BE2C (cell line): ENCODE results near the gene DNAJB7. TPM values are rescaled to one million over a fixed set of nuclear protein-coding genes. Genes with fewer than 3 reads are reported as not detected.
A peak's percentile ranks its signal among the peaks of the same experiment; 100 is the strongest.

Experiments
- DNase-seq: peaks from one replicate; pipeline ENCODE4 v3.0.0-alpha.2; 2020
- H3K27me3 ChIP-seq: fragments of 250-450 bp; sonication (Bioruptor Pico); 2 replicates; pipeline ENCODE4 v1.5.1; 2020; ENCODE audit warnings: mild to moderate bottlenecking
- H3K36me3 ChIP-seq: fragments of 250-450 bp; sonication (Bioruptor Pico); 2 replicates; pipeline ENCODE4 v1.5.1; 2020; ENCODE audit warnings: mild to moderate bottlenecking
- H3K4me1 ChIP-seq: fragments of 250-450 bp; sonication (Bioruptor Pico); 2 replicates; pipeline ENCODE4 v1.5.1; 2020
- H3K4me3 ChIP-seq: 2 replicates; pipeline ENCODE4 v1.5.1; 2011; ENCODE audit warnings: low read depth, low read length
- H3K9me3 ChIP-seq: fragments of 250-450 bp; sonication (Bioruptor Pico); 2 replicates; pipeline ENCODE4 v1.5.1; 2020
- CTCF ChIP-seq: IDR thresholded peaks from 2 replicates; pipeline ENCODE4 v1.5.1; 2012; ENCODE audit warnings: mild to moderate bottlenecking, low read depth, low read length
- polyA plus RNA-seq: library from polyadenylated mRNA; unstranded; fragments of >200 nt; gene quantifications from one replicate; pipeline ENCODE4 v1.2.1, GENCODE V29; 2012; ENCODE audit warnings: low read depth, missing spikeins; ENCODE audit not compliant: insufficient read length, insufficient read depth

The DNAJB7 gene
- 0.23 TPM for polyA plus RNA-seq

- H3K4me3 ChIP-seq = no peak within 1 kb of the TSS
- no peaks in the 10 kb centered on the region for H3K27me3 ChIP-seq
- no peak for DNase-seq
- H3K4me1 ChIP-seq = no peaks in the 10 kb centered on the region
- H3K36me3 ChIP-seq = peaks cover 17% of the 10 kb centered on the region
- no peak for TF ChIP-seq CTCF
- no peaks in the 10 kb centered on the region for H3K9me3 ChIP-seq
Measured at GRCh38 chr22:40862013-40862412, at the start of gene DNAJB7. DNAJB7 (minus strand) TSS chr22:40862113; CDS start chr22:40861994, 119 bp downstream.

- peaks cover 25% of the 10 kb centered on the region for H3K36me3 ChIP-seq
- no peak for DNase-seq
- H3K27me3 ChIP-seq = no peaks in the 10 kb centered on the region; the same call in 1 of the 2 replicates
- no peaks in the 10 kb centered on the region for H3K9me3 ChIP-seq
- TF ChIP-seq CTCF = no peak
- no peaks in the 10 kb centered on the region for H3K4me1 ChIP-seq
- no peak overlapping the region for H3K4me3 ChIP-seq
Measured at GRCh38 chr22:40908895-40909294, 47.0 kb upstream of the DNAJB7 start.

- H3K36me3 ChIP-seq = peaks cover 18% of the 10 kb centered on the region
- peaks cover 6% of the 10 kb centered on the region for H3K4me1 ChIP-seq
- TF ChIP-seq CTCF = no peak
- DNase-seq = no peak
- no peak overlapping the region for H3K4me3 ChIP-seq
- H3K9me3 ChIP-seq = no peaks in the 10 kb centered on the region
- H3K27me3 ChIP-seq = no peaks in the 10 kb centered on the region; the same call in 1 of the 2 replicates
Measured at GRCh38 chr22:40904101-40904500, 42.2 kb upstream of the DNAJB7 start.

- Histone ChIP-seq H3K36me3 (peaks cover 7% of the 10 kb centered on the region), H3K4me3 (no peak overlapping the region), H3K27me3 (no peaks in the 10 kb centered on the region), H3K9me3 (no peaks in the 10 kb centered on the region), H3K4me1 (peaks cover 13% of the 10 kb centered on the region)
- TF ChIP-seq CTCF = peak; percentile 71
- DNase-seq = no peak
Measured at GRCh38 chr22:40898850-40899357, 37.0 kb upstream of the DNAJB7 start.

GRCh38 chr22:40894417-40894816 lies 32.5 kb upstream of the DNAJB7 start:
- TF ChIP-seq CTCF = no peak
- H3K9me3 ChIP-seq = no peaks in the 10 kb centered on the region
- no peak for DNase-seq
- peaks cover 21% of the 10 kb centered on the region for H3K36me3 ChIP-seq
- peaks cover 8% of the 10 kb centered on the region for H3K4me1 ChIP-seq
- no peaks in the 10 kb centered on the region for H3K27me3 ChIP-seq
- no peak overlapping the region for H3K4me3 ChIP-seq

- no peak for DNase-seq
- Histone ChIP-seq H3K27me3 (no peaks in the 10 kb centered on the region), H3K4me1 (no peaks in the 10 kb centered on the region), H3K36me3 (peaks cover 47% of the 10 kb centered on the region), H3K4me3 (no peak overlapping the region), H3K9me3 (no peaks in the 10 kb centered on the region)
- no peak for TF ChIP-seq CTCF
Measured at GRCh38 chr22:40890881-40891280, 29.0 kb upstream of the DNAJB7 start.
